ENCODE measurements around the gene ZNF143.

- no peak for TF ChIP-seq CTCF (IDR thresholded peaks at IDR 0.05)
- no peak for TF ChIP-seq POLR2A (IDR thresholded peaks at IDR 0.05)
These were observed 68.5 kb downstream of the ZNF143 start for GRCh38 chr11:9529334-9529650.

Measured in right lobe of liver (tissue), 4 donors.